Fibroblast of lung (primary cell): ENCODE data around the gene FRMD4A. TPM values are rescaled to one million over a fixed set of nuclear protein-coding genes. Genes with fewer than 3 reads are reported as not detected.

ENCODE experiments used
- DNase-seq, 2 donors: peaks; one replicate each; pipeline versions ENCODE4 v3.0.0 to v3.0.0-alpha.2; 2010; ENCODE audit warnings: low read depth in 2 of 2
- H2AFZ ChIP-seq: 2 replicates; pipeline ENCODE4 v1.5.1; 2012; ENCODE audit warnings: low read length, control low read depth, inconsistent platforms
- H3K27ac ChIP-seq: 2 replicates; pipeline ENCODE4 v1.5.1; 2011; ENCODE audit warnings: low read length, control low read depth; ENCODE audit not compliant: insufficient read depth
- H3K27me3 ChIP-seq: 2 replicates; pipeline ENCODE4 v1.5.1; 2011; ENCODE audit warnings: mild to moderate bottlenecking, low read length; ENCODE audit not compliant: control insufficient read depth, insufficient read depth
- H3K36me3 ChIP-seq: 2 replicates; pipeline ENCODE4 v1.5.1; 2011; ENCODE audit warnings: low read length; ENCODE audit not compliant: control insufficient read depth, insufficient read depth
- H3K4me1 ChIP-seq: 2 replicates; pipeline ENCODE4 v1.5.1; 2011; ENCODE audit warnings: low read length; ENCODE audit not compliant: control insufficient read depth, insufficient read depth; ENCODE audit errors: extremely low read depth
- H3K4me2 ChIP-seq: 2 replicates; pipeline ENCODE4 v1.5.1; 2011; ENCODE audit warnings: low read length, control low read depth; ENCODE audit not compliant: insufficient read depth; ENCODE audit errors: extremely low read depth
- H3K4me3 ChIP-seq, 4 experiments: fragments of 200-600 bp in 1 of 4; sonication (generic) in 1 of 4; replicated peaks in 1 of 4; 2 replicates each; pipeline ENCODE4 v1.5.1; 2011 to 2016; ENCODE audit warnings: low read length in 4 of 4, low read depth in 3 of 4, mild to moderate bottlenecking in 3 of 4, control low read depth in 2 of 4, inconsistent platforms in 1 of 4, mixed read lengths in 1 of 4; ENCODE audit not compliant: insufficient read depth in 1 of 4; ENCODE audit errors: control extremely low read depth in 1 of 4
- H3K79me2 ChIP-seq: 2 replicates; pipeline ENCODE4 v1.5.1; 2012; ENCODE audit warnings: mild to moderate bottlenecking, low read length, inconsistent platforms; ENCODE audit not compliant: control insufficient read depth, insufficient read depth
- H3K9ac ChIP-seq: 2 replicates; pipeline ENCODE4 v1.5.1; 2011; ENCODE audit warnings: mild to moderate bottlenecking, low read length, control low read depth; ENCODE audit not compliant: insufficient read depth
- H3K9me3 ChIP-seq: 2 replicates; pipeline ENCODE4 v1.5.1; 2012; ENCODE audit warnings: low read depth, low read length; ENCODE audit not compliant: control insufficient read depth, insufficient read depth
- H4K20me1 ChIP-seq: 2 replicates; pipeline ENCODE4 v1.5.1; 2011; ENCODE audit warnings: low read length; ENCODE audit not compliant: control insufficient read depth, insufficient read depth; ENCODE audit errors: extremely low read depth
- CTCF ChIP-seq, 2 donors: IDR thresholded peaks in 1 of 2; conservative IDR thresholded peaks in 1 of 2; 1 replicate in 1 of 2; 2 replicates in 1 of 2; pipeline ENCODE4 v1.5.1; 2011 to 2012; ENCODE audit warnings: low read length in 2 of 2, control low read depth in 1 of 2, inconsistent platforms in 1 of 2, low read depth in 1 of 2, mild to moderate bottlenecking in 1 of 2
- EZH2 ChIP-seq: IDR thresholded peaks from 2 replicates; pipeline ENCODE4 v1.5.1; 2012; ENCODE audit warnings: low read length, control low read depth, mild to moderate bottlenecking; ENCODE audit errors: missing control alignments
- polyA plus RNA-seq, 2 donors: library from polyadenylated mRNA; depleted of rRNA in 1 of 2; stranded (reverse) in 1 of 2; unstranded in 1 of 2; fragments of >200 nt; gene quantifications; 2 replicates each; pipeline ENCODE4 v1.2.1, GENCODE V29; 2011 to 2012; ENCODE audit warnings: missing spikeins in 1 of 2
- total RNA-seq: library from RNA; depleted of rRNA; stranded (reverse); fragments of >200 nt; gene quantifications from 2 replicates; pipeline ENCODE4 v1.2.1, GENCODE V29; 2014

Gene FRMD4A
- total and polyA plus RNA-seq, 2 donors (not counting 1 experiment from before 2014, with no cell fraction given): 26.9 to 63.6 TPM

- peak in 1 of 2 donors; percentile 28 for DNase-seq
- Histone ChIP-seq H2AFZ (no peak overlapping the region), H3K36me3 (peaks cover 3% of the 10 kb centered on the region), H3K9ac (no peak overlapping the region), H3K4me2 (no peak overlapping the region), H4K20me1 (no peaks in the 10 kb centered on the region), H3K4me1 (no peaks in the 10 kb centered on the region), H3K9me3 (no peaks in the 10 kb centered on the region), H3K79me2 (peaks cover 8% of the 10 kb centered on the region), H3K27ac (no peak overlapping the region), H3K27me3 (no peaks in the 10 kb centered on the region), H3K4me3 (no peak overlapping the region)
- TF ChIP-seq EZH2: no peak
- TF ChIP-seq CTCF (conservative IDR thresholded peaks at IDR 0.05 in 1 of 2, IDR thresholded peaks at IDR 0.05 in 1 of 2; ENCODE audit: low read depth in 1 of 2, low read length in 2 of 2): no peak
These were observed 478.8 kb downstream of the FRMD4A start for GRCh38 chr10:13851906-13852305.

- no peaks in the 10 kb centered on the region for H3K9me3 ChIP-seq
- TF ChIP-seq CTCF (conservative IDR thresholded peaks at IDR 0.05 in 1 of 2, IDR thresholded peaks at IDR 0.05 in 1 of 2; ENCODE audit: low read depth in 1 of 2, low read length in 2 of 2) (no peak), EZH2 (no peak)
- no peak overlapping the region for H2AFZ ChIP-seq
- H3K36me3 ChIP-seq: peaks cover 2% of the 10 kb centered on the region
- H3K27ac ChIP-seq: no peak overlapping the region
- H3K9ac ChIP-seq: no peak overlapping the region
- H3K4me3 ChIP-seq: no peak overlapping the region
- H3K4me2 ChIP-seq: no peak overlapping the region
- no peaks in the 10 kb centered on the region for H3K27me3 ChIP-seq
- no peak for DNase-seq
- H4K20me1 ChIP-seq: no peaks in the 10 kb centered on the region
- peaks cover 9% of the 10 kb centered on the region for H3K79me2 ChIP-seq
- H3K4me1 ChIP-seq: no peaks in the 10 kb centered on the region
These were observed 481.9 kb downstream of the FRMD4A start for GRCh38 chr10:13848520-13849445.

- Histone ChIP-seq H3K4me2 (no peak overlapping the region), H3K79me2 (peaks cover 6% of the 10 kb centered on the region), H3K9me3 (no peaks in the 10 kb centered on the region), H3K4me3 (no peak overlapping the region), H3K27me3 (no peaks in the 10 kb centered on the region), H2AFZ (no peak overlapping the region), H3K9ac (no peak overlapping the region), H3K4me1 (peaks cover 2% of the 10 kb centered on the region), H4K20me1 (no peaks in the 10 kb centered on the region), H3K27ac (no peak overlapping the region), H3K36me3 (peaks cover 2% of the 10 kb centered on the region)
- no peak for TF ChIP-seq CTCF (conservative IDR thresholded peaks at IDR 0.05 in 1 of 2, IDR thresholded peaks at IDR 0.05 in 1 of 2; ENCODE audit: low read depth in 1 of 2, low read length in 2 of 2)
- no peak for TF ChIP-seq EZH2
- DNase-seq: no peak
These were observed 483.5 kb downstream of the FRMD4A start for GRCh38 chr10:13847201-13847631.
